Measurements from ENCODE around the gene CISH.

- TF ChIP-seq CTCF (IDR thresholded peaks at IDR 0.05; ENCODE audit: borderline replicate concordance, extremely low read depth, low read length, poor library complexity, severe bottlenecking), result peak; percentile 50
- TF ChIP-seq EZH2 (IDR thresholded peaks at IDR 0.05; ENCODE audit: borderline replicate concordance, low read depth, low read length, severe bottlenecking), result no peak
Measured at GRCh38 chr3:50626401-50626800, 14.8 kb upstream of the CISH start.
